Activated CD4-positive, CD25-positive, alpha-beta regulatory T cell treated with anti-CD3 and anti-CD28 coated beads, Interleukin-2, amount 50 U/mL, for 16 hours (primary cell): ENCODE data around the gene MYBPC1.
"Not testable (repeated sequence)": the region's sequence is repeated elsewhere in the genome, so short reads cannot be mapped to it uniquely, and the experiment has no call there.

Source experiments
- DNase-seq: peaks from one replicate; pipeline ENCODE4 v3.0.0-alpha.2; 2020; ENCODE audit warnings: low read depth, low spot score

The MYBPC1 gene

DNA sequence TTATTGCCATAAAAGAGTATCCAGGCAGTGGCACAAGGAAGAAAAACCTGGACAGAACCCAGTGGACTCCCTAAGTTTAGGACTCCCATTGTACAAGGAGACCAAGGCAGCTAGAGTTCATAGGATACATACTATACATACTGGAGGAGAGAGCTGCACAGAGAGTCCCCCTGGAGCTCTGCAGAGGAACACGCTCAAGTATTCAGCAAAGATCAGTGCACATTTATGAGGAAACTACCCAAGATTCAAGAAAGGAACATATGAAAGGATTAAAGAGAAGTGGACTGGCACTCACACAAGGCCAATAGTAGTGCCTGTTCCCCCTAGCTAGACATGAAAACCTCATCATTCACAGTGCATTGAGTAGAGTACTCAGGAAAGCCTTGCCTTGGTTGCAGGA, 59.7 kb downstream of the MYBPC1 start:
- DNase-seq, result no peak

DNA sequence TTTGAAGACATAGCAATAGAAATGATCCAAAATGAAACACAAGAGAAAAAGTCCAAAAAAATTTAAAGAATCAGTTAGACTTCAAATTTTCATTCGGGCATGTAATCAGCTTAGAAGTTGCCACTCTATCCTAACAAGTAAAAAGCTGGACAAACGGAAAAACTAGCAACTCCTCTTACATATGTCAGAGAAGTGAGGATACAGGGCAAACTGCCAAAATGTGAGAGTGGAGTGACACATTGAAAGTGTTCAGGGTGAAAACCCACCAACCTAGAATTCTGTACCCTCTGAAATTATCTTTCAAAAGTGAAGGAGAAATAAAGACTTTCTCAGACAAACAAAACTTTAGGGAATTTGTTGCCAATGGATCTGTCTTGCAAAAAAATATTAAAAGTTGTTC, 60.6 kb downstream of the MYBPC1 start:
- DNase-seq, result no peak

DNA sequence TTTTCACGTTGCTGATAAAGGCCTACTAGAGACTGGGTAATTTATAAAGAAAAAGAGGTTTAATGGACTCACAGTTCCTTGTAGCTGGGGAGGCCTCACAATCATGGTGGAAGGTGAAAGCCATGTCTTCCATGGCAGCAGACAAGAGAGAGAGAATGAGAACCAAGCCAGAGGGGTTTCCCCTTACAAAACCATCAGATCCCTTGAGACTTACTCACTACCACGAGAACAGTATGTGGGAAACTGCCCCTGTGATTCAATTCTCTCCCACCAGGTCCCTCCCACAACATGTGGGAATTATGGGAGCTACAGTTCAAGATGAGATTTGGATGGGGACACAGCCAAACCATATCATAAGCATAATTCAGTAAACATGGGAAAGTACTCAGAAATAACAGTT, 65.9 kb downstream of the MYBPC1 start:
- DNase-seq, result not testable (repeated sequence)

DNA sequence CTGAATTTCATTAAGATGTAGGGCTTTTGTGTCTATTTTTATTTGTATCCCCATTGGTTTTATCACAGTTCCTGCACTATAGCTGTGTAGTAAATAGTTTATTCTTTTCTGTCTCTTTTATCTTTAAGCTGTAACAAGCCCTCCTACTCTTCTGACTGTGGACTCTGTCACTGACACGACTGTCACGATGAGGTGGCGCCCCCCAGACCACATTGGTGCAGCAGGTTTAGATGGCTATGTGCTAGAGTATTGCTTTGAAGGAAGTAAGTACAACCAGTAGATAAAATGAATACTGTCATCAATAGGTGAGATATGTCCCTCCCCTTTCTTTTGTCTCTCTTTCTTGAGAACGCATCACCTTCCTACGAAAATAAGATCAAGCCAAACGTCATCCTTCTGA, 68.5 kb downstream of the MYBPC1 start:
- DNase-seq, result no peak

DNA sequence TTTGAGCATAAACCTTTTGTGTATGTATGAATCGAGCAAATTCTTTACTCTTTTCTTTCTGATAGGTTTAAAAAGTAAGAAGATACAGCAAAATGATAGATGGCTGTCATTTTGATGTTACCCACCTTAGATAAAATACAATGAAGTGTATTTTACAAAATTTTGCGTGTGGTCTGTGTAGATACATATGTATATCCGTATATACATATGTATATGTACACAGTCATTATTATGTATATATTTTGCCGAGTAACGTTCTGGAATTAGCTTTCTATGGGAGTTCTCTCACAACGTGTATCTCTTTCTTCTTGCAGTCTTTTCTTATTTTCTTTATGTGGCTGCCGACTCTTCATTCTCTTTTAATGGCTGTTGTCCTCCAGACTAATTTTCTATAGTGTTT, 70.2 kb downstream of the MYBPC1 start:
- no peak for DNase-seq

DNA sequence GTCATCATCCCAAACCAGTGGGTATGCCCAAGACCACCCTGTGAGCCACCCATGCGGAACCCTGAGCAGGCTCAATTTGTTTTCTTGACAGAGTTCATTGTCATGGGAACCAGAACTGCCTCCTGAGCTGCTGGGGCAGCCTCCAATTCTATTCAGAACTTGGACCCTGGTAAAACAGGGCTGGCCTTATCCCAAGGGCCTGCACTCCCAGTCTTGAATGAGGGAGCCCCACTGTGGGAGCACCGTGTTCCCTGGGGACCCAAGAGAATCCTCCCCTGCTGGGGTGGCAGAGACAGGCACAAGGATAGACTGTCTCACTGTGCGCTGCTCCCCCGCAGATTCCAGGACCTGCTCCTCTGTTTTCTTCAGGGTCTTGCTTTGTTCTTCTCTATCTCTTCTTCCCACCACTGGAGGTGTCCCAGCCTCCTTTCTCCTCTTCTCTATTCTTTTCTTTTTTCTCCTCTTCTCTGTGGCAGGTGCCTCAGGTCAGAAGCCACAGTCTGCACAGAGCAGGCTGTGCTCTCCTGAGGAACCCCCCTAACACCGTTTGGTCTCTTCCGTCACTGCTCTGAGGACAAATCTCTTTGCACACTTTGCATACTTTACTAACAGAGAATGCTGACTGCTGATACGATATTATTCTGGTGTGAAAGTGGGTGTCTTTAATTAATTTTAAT, 71.4 kb downstream of the MYBPC1 start:
- no peak for DNase-seq

DNA sequence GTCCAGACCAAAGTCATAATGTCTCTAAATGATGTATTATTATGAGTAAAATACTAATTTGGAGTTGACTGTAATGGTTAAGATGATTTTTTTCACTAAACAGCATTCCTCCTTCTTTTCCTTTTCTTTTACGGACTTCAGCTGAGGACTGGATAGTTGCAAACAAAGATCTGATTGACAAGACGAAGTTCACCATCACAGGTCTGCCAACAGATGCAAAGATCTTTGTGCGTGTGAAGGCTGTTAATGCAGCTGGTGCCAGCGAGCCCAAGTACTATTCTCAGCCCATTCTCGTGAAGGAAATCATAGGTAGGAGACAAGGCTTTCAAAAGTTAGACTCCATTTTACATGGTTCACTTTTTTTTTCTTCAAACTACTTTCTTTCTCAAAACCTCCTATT, 72.8 kb downstream of the MYBPC1 start:
- no peak for DNase-seq

DNA sequence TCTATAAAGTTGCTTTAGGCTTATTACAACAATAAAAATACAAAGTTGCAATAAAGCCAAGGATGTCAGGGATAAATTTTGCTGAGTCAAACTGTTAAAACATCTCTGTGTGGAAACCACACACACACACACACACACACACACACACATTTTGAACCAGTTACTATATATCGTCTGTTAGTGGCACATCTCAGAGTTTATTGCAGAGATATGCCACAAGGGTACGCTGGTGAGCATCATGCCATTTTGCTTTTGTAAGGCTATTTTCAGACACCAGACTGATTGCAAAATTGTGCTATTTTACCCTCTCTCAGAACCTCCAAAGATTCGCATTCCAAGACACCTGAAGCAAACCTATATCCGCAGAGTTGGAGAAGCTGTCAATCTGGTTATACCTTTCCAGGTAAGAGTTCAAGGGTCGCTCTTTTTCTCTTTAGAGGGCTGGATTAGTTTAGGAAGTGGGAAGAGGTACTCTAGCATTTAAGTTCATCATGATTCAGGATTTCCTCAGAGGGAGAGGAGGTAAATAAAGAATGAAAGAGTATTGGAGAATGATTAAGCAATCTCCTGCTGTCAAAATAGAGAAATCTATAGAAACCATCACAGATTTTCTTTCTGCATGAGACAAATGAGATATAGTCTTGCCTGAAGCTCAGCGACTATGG, 75.4 kb downstream of the MYBPC1 start:
- DNase-seq, result no peak

DNA sequence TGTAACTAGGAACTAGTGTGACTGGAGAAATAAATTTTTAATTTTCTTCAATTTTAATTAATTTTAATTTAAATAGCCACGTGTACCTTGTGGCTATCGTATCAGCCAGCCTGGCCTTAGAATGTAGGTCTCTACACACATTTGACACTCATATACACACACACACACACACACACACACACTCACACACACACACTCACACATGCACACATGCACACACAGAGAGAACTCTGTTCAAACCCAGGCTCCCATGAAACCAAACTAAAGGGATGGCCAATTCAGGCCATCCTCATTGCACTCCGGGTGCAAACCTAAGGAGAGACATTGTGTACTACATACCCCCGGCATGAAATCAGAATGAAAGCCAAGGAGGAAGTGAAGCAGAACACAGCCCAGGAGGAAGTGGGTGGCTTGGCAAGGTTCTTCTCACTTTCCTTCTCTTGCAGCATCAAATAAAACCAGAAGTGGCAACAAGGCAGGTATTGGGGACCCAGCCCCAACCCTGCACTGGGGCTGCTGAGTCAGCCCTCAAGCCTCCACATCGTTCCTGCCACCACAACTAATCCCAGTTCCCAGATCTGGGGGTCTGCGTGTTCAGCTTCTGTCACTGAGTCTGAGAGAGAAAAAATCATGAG, 76.5 kb downstream of the MYBPC1 start:
- DNase-seq, result no peak

DNA sequence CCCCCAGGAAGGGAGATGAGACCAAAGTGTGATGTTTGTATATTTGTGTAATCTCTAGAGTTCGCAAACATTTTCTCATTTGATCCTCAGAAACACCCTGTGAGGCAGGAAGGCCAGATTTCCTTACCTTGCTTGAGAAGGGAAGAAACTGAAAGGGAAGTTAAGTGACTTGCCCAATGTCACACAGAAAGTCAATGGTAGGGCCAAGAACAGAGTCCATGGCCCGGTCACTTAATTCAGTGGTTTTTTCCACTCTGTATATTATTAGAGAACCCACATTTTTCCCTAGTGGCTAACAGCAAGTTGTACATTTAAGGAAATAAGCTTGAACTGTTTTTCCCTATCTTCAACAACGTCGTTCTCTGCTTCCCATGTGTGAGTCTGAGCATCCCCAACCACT, 77.1 kb downstream of the MYBPC1 start:
- no peak for DNase-seq

DNA sequence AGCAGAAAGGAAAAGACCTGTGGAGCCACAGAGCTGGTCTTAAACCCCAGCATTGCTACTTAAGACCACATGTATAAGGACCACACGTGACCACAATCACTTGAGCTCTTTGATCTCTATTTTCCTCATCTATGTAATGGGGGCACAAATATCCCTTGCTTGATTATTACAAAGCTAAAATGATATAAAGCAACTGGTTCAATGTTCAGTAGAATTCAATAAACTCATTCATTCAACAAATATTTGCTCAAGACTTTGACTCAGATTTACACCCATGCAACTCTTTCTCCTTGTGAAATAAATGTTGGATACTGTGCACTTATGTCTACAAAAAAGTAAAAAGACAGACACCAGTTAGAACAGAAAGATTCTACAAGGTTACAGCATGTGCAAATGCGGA, 80.8 kb downstream of the MYBPC1 start:
- DNase-seq, result no peak

DNA sequence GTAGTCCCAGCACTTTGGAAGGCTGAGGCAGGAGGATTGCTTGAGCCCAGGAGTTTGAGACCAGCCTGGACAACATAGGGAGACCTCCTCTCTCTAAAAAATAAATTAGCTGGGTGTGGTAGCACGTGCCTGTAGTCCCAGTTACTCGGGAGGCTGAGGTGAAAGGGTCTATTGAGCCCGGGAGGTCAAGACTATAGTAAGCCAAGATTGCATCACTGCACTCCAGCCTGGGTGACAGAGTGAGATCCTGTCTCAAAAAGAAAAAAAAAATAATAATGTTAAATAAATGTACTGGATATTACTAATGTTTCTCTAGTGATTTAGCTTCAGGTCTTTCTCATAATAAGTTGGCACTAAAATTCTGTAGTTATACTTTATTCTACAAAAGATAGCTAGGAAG, 81.7 kb downstream of the MYBPC1 start:
- DNase-seq, result not testable (repeated sequence)

DNA sequence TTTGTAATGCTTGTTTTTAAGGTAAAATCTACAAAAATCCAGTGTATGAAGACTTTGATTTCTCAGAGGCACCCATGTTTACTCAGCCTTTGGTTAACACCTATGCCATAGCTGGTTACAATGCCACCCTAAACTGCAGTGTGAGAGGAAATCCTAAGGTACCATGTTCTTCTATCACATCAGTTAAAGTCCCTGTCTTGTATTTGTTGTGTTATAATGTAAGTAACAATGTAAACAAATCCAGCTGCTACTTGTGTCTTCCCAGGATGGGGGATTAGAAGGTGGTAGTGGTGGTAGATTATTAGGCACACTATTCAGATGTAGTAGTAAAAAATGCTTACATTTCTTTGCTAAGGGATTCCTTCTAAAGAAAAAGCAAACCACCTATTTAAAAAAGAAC, 83.3 kb downstream of the MYBPC1 start:
- DNase-seq, result no peak

DNA sequence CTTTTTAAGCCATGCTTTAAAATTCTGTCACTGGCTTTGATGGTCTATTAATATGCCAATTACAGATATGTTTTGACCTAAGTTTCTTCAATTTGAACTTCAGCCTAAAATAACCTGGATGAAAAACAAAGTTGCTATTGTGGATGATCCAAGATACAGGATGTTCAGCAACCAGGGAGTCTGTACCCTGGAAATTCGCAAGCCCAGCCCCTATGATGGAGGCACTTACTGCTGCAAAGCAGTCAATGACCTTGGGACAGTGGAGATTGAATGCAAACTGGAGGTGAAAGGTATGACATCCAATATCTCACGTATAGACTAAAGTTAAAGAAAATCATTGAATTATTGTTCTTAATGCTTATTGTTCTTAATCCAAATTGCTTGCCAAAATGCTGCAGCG, 85.5 kb downstream of the MYBPC1 start:
- DNase-seq, result no peak

DNA sequence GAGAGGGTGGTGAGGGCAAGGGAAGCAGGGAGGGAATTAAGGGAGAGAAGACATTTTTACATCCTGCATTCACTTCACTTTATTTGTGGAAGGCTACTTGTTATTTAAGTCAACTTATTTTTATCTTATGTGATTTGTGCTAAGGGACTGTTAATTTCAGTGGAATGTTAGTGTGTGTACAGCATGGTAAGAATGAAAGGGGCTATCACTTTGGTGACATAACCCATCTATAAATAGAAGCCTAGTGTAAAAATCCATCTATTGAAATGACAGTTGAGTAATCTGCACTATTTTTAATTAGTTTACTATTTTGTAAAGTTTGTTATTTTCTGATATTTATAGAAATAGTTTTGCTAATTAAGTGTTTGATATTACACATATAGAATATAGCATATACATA, 85.9 kb downstream of the MYBPC1 start:
- no peak for DNase-seq

DNA sequence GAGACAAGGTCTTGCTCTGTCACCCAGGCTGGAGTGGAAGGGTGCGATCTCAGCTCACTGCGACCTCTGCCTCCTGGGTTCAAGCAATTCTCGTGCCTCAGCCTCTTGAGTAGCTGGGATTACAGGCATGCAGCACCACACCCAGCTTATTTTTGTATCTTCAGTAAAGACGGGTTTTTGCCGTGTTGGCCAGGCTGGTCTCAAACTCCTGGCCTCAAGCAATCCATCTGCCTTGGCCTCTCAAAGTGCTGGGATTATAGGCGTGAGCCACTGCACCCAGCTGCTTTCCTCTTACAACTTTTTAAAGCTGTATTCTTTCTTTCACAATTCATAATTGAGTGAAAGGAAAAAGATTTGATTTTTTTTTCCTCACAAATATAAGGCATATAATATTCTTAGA, 86.9 kb downstream of the MYBPC1 start:
- DNase-seq, result not testable (repeated sequence)

DNA sequence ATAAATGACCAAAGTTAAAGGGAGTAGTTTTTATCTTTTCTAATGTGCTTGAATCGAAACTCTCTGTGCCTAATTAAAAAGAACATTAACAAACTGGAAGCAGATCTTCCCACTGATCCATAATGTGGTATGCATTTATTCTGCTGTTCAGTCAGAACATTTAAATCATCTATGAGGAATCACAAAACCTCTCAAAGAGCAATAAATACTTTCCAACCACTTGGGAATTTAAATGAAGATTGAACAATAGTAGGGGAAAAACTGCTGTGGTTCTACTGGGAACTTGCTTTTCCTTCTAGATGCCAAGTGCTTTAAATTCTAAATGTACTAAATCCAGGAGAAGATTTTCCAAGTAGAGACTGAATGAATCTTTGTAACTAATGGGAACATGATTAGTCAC, 90.3 kb downstream of the MYBPC1 start:
- DNase-seq, result no peak

DNA sequence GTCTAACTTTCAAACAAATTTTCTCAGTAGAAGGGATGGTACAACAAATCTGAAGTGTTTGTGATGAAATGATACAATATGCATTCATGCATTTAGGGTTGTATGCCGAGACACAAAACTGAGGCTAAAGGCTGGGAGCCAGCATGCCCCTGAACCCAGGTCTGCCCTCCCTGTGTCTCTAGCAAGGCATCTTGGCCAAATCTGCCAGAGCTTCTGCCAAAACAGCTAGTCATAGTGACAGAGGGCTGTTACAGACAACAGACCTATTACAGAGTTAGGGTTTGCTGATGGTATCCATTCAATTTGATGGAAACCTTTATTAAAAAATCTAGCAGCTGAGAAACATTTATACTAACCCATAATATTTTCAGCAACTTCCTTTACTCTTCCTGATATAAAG, 91.4 kb downstream of the MYBPC1 start:
- no peak for DNase-seq

DNA sequence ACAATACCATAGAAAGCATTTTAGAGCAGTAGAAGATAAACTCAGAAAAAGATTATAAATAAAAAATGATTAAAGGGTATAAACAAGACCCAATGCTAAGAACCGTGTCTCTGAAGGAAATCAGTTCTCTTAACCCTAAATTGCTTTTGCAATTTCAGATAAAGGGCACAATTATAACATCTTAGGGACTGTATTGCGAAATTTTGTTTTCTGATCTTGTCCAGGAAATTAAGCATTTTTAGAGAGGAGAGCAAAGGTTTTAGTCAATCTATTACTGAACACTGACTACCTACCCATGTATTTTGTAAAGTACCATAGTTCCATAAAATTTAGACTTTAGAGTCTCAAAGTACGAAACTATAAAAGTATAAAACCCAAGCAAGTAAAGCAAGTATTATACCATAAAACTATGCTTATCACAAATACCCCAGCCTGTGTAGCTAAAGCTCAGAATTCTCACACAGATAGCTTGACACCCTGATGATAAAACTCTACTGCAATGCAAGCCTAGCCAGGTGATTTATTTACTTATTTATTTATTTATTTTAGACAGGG, 95.8 kb downstream of the MYBPC1 start:
- no peak for DNase-seq

DNA sequence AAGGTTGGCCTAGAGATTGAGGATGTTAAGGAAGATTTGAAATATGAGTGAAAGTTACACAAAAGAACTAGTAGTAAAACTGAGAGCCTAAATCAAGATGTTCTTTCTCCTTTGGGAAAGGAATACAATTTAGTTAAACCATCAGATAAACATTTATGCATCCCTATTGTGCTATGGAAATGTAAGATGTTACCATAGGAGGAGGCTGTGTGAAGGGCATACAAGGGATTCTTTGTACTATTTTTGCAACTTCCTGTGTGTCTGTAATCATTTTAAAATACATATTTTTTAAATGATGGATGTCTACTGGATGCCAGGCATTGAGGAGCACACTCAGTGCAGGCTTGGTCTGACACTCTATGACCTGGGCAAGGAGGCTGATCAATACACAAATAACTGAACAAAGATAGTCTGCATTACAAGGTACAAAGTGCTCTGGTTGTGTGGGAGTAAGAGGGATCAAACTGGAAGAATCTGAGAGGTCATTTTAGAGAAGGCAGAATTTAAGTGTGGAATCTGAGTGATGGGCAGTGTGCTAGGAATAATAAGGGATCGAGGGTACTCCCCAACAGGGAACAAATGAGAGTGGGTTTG, 96.8 kb downstream of the MYBPC1 start:
- DNase-seq, result no peak

DNA sequence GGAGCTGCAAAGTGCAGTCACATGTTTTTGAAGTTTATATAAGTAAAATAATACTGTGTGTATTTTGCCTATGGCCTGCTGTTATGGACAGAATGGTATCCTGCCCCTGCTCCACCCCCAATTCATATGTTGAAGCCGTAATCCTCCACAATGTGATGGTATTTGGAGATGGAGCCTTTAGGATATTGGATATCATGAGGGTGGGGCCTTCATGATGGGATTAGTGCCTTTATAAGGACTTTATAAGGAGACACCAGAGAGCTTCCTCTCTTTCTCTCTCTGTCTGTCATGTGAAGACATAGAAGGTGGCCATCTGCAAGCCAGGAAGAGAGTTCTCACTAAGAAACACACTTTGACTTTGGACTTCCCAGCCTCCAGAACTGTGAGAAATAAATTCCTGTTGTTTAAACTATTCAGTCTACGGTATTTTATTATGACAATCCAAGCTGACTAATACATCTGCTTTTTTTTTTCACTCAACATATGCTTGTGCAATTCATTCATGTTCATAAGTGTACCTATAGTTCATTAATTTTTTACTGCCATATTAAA, 99.6 kb downstream of the MYBPC1 start:
- no peak for DNase-seq

DNA sequence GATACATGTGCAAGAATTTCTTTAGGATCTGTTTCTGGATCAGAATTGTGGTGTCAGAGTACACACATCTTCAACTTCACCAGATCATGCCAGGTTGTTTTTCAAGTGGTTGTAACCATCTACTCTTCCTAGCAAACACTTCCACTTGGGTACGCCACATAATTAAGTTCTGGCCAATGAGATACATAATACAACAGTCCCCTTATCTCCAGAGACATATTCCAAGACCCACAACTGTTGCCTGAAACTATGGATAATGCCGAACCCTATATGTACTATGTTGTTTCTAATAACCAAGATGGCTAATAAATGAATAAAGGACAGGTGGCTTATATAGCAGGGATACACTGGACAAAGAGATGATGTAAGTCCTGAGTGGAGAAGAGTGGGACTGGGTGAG, 100.2 kb downstream of the MYBPC1 start:
- no peak for DNase-seq
